ENCODE data around the gene EVA1C. TPM values are rescaled to one million over a fixed set of nuclear protein-coding genes. Genes with fewer than 3 reads are reported as not detected.
"Not testable (repeated sequence)": the region's sequence is repeated elsewhere in the genome, so short reads cannot be mapped to it uniquely, and the experiment has no call there.

The EVA1C gene
- total RNA-seq, 3 donors from 2014 or later, result 13.7 to 27.8 (median 15.3) TPM

DNA sequence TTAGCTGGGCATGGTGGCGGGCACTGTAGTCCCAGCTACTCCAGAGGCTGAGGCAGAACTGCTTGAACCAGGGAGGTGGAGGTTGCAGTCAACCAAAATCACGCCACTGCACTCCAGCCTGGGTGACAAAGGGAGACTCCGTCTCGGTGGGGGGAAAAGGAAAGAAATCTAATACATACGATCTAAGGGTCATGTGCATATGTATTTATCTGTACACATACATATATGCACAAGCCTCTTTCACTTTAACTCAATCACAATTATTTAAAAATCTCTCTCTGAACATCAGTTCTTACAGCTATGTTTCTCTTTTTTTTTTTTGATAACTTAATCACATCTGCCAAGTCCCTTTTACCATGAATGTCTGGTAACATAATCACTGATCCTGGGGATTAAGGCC lies 34.7 kb downstream of the EVA1C start:
- ATAC-seq, result no peak
- no peaks in the 10 kb centered on the region for H3K36me3 ChIP-seq (ENCODE audit: low read depth)
- intact Hi-C loops (cut with DNase I, micrococcal nuclease), result no loop called here
- H3K4me3 ChIP-seq, result no peak overlapping the region
- no peaks in the 10 kb centered on the region for H3K4me1 ChIP-seq (ENCODE audit: low read depth)
- H3K9me3 ChIP-seq, result no peaks in the 10 kb centered on the region
- TF ChIP-seq, protein P1, sequence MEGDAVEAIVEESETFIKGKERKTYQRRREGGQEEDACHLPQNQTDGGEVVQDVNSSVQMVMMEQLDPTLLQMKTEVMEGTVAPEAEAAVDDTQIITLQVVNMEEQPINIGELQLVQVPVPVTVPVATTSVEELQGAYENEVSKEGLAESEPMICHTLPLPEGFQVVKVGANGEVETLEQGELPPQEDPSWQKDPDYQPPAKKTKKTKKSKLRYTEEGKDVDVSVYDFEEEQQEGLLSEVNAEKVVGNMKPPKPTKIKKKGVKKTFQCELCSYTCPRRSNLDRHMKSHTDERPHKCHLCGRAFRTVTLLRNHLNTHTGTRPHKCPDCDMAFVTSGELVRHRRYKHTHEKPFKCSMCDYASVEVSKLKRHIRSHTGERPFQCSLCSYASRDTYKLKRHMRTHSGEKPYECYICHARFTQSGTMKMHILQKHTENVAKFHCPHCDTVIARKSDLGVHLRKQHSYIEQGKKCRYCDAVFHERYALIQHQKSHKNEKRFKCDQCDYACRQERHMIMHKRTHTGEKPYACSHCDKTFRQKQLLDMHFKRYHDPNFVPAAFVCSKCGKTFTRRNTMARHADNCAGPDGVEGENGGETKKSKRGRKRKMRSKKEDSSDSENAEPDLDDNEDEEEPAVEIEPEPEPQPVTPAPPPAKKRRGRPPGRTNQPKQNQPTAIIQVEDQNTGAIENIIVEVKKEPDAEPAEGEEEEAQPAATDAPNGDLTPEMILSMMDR (IDR thresholded peaks at IDR 0.05), result no peak
- no peak for DNase-seq

- intact Hi-C loops (cut with DNase I, micrococcal nuclease), result no loop called here
- H3K4me1 ChIP-seq (ENCODE audit: low read depth), result no peaks in the 10 kb centered on the region
- ATAC-seq, result no peak
These were observed 36.5 kb downstream of the EVA1C start for GRCh38 chr21:32448803-32449594.

GRCh38 chr21:32450881-32451701 lies 38.6 kb downstream of the EVA1C start:
- DNase-seq; H3K9me3 ChIP-seq; H3K4me1 ChIP-seq (ENCODE audit: low read depth); H3K4me3 ChIP-seq; intact Hi-C loops (cut with DNase I, micrococcal nuclease); H3K36me3 ChIP-seq (ENCODE audit: low read depth); ATAC-seq: not testable (repeated sequence)

More at GRCh38 chr21:32448803-32449594, 36.5 kb downstream of the EVA1C start:
- H3K4me3 ChIP-seq, result no peak overlapping the region
- H3K9me3 ChIP-seq, result no peaks in the 10 kb centered on the region
- no peaks in the 10 kb centered on the region for H3K36me3 ChIP-seq (ENCODE audit: low read depth)
- DNase-seq, result no peak
- TF ChIP-seq, protein P1 (IDR thresholded peaks at IDR 0.05), result no peak

DNA sequence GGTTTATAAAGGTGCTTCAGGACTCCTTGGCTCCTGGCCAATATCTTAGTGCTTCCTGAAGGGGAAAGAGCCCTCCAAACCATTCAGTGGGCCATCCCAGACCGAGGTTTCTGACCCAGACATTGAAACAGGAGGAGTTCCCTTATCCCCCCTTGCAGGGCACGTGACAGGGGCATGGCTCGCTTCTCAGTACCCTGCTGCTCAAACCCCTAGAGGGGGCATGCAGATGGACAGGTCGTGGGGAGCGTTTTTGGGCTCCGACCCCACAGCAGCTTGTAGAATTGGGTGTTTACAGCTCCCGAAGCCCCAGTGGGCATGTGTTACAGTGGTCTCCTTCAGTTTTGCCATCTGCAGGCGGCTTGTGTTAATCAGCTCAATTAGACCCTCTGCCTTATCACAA lies 39.7 kb downstream of the EVA1C start:
- intact Hi-C loops (cut with DNase I, micrococcal nuclease); H3K36me3 ChIP-seq (ENCODE audit: low read depth); H3K9me3 ChIP-seq; DNase-seq; ATAC-seq; H3K4me3 ChIP-seq; H3K4me1 ChIP-seq (ENCODE audit: low read depth): not testable (repeated sequence)

- H3K4me1 ChIP-seq (ENCODE audit: low read depth), result peaks cover 11% of the 10 kb centered on the region
- no peak overlapping the region for H3K4me3 ChIP-seq
- no peaks in the 10 kb centered on the region for H3K9me3 ChIP-seq
- H3K36me3 ChIP-seq (ENCODE audit: low read depth), result no peaks in the 10 kb centered on the region
- ATAC-seq (no peak), DNase-seq (no peak)
- TF ChIP-seq, protein P1 (IDR thresholded peaks at IDR 0.05), result no peak
- intact Hi-C loops (cut with DNase I, micrococcal nuclease), result no loop called here
These were observed 40.1 kb downstream of the EVA1C start for GRCh38 chr21:32452641-32453040.

DNA sequence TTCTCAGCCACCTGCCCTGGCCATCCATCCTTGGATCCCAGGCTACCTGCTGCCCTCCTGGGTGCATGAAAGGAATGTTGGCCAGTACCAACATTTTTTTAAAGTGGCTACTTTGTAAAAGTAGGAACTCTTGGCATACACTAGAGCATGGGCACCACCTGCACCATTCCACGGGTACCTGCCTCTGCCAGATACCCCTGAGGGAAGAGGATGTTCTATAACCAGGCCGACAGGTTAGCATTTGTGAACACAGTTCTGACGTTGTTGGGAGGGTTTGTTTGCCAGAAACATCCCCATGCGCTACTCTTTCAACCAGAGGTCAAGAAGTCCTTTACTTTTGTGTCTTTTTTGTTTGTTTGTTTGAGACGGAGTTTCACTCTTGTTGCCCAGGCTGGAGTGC lies 43.0 kb downstream of the EVA1C start:
- TF ChIP-seq, protein P1 (IDR thresholded peaks at IDR 0.05), result no peak
- H3K4me1 ChIP-seq (ENCODE audit: low read depth), result peaks cover 15% of the 10 kb centered on the region
- no peak overlapping the region for H3K4me3 ChIP-seq
- ATAC-seq (no peak), DNase-seq (no peak)
- intact Hi-C loops (cut with DNase I, micrococcal nuclease), result no loop called here
- H3K36me3 ChIP-seq (ENCODE audit: low read depth), result no peaks in the 10 kb centered on the region
- no peaks in the 10 kb centered on the region for H3K9me3 ChIP-seq

Measured in mucosa of descending colon (tissue), 3 donors.